ENCODE measurements around the gene BRD4.
A peak's percentile ranks its signal among the peaks of the same experiment; 100 is the strongest.

BRD4 gene

GRCh38 chr19:15247107-15248014 lies 85.0 kb downstream of the BRD4 start:
- no peak for DNase-seq

- no peak for DNase-seq
These were observed 86.2 kb downstream of the BRD4 start for GRCh38 chr19:15246198-15246481.

- no peak for DNase-seq
These were observed 86.8 kb downstream of the BRD4 start for GRCh38 chr19:15245370-15246197.

GRCh38 chr19:15244808-15245207 lies 87.5 kb downstream of the BRD4 start:
- DNase-seq = no peak

GRCh38 chr19:15244106-15244803 lies 88.1 kb downstream of the BRD4 start:
- no peak for DNase-seq

- DNase-seq = no peak
These were observed 88.9 kb downstream of the BRD4 start for GRCh38 chr19:15243236-15243957.

GRCh38 chr19:15241259-15241910 lies 91.0 kb downstream of the BRD4 start:
- DNase-seq = no peak

- DNase-seq = peak; percentile 62
These were observed 91.8 kb downstream of the BRD4 start for GRCh38 chr19:15240515-15240914.

- no peak for DNase-seq
These were observed 92.9 kb downstream of the BRD4 start for GRCh38 chr19:15239337-15239949.

GRCh38 chr19:15238639-15239155 lies 93.6 kb downstream of the BRD4 start:
- no peak for DNase-seq

- DNase-seq = no peak
These were observed 94.3 kb downstream of the BRD4 start for GRCh38 chr19:15237759-15238638.

GRCh38 chr19:15236886-15237285 lies 95.5 kb downstream of the BRD4 start:
- DNase-seq = no peak

GRCh38 chr19:15235781-15236180 lies 96.6 kb downstream of the BRD4 start:
- DNase-seq = no peak

- no peak for DNase-seq
These were observed 97.8 kb downstream of the BRD4 start for GRCh38 chr19:15234431-15235130.

GRCh38 chr19:15231271-15231670 lies 101.1 kb downstream of the BRD4 start:
- no peak for DNase-seq

- DNase-seq = no peak
These were observed 105.1 kb downstream of the BRD4 start for GRCh38 chr19:15227261-15227660.

GRCh38 chr19:15225760-15226159 lies 106.6 kb downstream of the BRD4 start:
- DNase-seq = peak; percentile 64

- DNase-seq = no peak
These were observed 108.5 kb downstream of the BRD4 start for GRCh38 chr19:15223649-15224361.
